Measurements from ENCODE around the gene SLC34A3.

GRCh38 chr9:137255448-137256114 lies 24.9 kb downstream of the SLC34A3 start:
- TF ChIP-seq TAF1 (IDR thresholded peaks at IDR 0.05; ENCODE audit: borderline replicate concordance, low read depth, low read length) (no peak), POLR2A (IDR thresholded peaks at IDR 0.05; ENCODE audit: low read depth, low read length) (no peak; the same call in 1 of the 2 replicates), POLR2AphosphoS5 (IDR thresholded peaks at IDR 0.05; ENCODE audit: low read depth, low read length) (no peak)

Measured in GM12892 (cell line).